Measurements from ENCODE around the gene BMPR1A. TPM values are rescaled to one million over a fixed set of nuclear protein-coding genes. Genes with fewer than 3 reads are reported as not detected.
A peak's percentile ranks its signal among the peaks of the same experiment; 100 is the strongest.
"Not testable (repeated sequence)": the region's sequence is repeated elsewhere in the genome, so short reads cannot be mapped to it uniquely, and the experiment has no call there.

The BMPR1A gene
- total RNA-seq, 6 experiments from 2014 or later, result 41.9 to 50.5 (median 46.6) TPM

- Mint-ChIP-seq H3K36me3 (ENCODE audit: low read depth) (peaks cover 13% of the 10 kb centered on the region), H3K4me3 (no peak overlapping the region), H3K27ac (no peak overlapping the region), H3K9me3 (no peaks in the 10 kb centered on the region), H3K27me3 (ENCODE audit: insufficient read depth) (peaks cover 8% of the 10 kb centered on the region; the same call in 1 of the 2 replicates), H3K4me1 (ENCODE audit: low read depth) (peaks cover 39% of the 10 kb centered on the region)
- no peak for DNase-seq
- TF ChIP-seq, protein P1, sequence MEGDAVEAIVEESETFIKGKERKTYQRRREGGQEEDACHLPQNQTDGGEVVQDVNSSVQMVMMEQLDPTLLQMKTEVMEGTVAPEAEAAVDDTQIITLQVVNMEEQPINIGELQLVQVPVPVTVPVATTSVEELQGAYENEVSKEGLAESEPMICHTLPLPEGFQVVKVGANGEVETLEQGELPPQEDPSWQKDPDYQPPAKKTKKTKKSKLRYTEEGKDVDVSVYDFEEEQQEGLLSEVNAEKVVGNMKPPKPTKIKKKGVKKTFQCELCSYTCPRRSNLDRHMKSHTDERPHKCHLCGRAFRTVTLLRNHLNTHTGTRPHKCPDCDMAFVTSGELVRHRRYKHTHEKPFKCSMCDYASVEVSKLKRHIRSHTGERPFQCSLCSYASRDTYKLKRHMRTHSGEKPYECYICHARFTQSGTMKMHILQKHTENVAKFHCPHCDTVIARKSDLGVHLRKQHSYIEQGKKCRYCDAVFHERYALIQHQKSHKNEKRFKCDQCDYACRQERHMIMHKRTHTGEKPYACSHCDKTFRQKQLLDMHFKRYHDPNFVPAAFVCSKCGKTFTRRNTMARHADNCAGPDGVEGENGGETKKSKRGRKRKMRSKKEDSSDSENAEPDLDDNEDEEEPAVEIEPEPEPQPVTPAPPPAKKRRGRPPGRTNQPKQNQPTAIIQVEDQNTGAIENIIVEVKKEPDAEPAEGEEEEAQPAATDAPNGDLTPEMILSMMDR (IDR thresholded peaks at IDR 0.05), result no peak
Observed at GRCh38 chr10:86976362-86977056, 220.1 kb downstream of the BMPR1A start.

DNA sequence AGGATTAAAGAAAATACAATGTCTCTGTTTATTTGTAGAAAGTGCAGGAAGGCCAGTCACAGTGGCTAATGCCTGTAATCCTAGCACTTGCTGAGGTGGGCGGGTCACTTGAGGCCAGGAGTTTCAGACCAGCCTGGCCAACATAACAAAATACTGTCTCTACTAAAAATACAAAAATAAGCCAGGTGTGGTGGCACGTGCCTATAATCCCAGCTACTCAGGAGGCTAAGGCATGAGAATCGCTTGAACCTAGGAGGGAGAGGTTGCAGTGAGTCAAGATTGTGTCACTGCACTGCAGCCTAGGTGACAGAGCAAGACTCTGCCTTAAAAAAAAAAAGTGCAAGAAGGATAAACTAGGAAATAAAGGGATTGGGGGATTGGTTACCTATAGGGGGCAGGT, 222.0 kb downstream of the BMPR1A start:
- H3K27me3 Mint-ChIP-seq (ENCODE audit: insufficient read depth); H3K4me3 Mint-ChIP-seq; DNase-seq; H3K36me3 Mint-ChIP-seq (ENCODE audit: low read depth); H3K9me3 Mint-ChIP-seq: not testable (repeated sequence)
- Mint-ChIP-seq H3K27ac (peak overlapping the region; percentile 0; the same call in 1 of the 2 replicates), H3K4me1 (ENCODE audit: low read depth) (peaks cover 25% of the 10 kb centered on the region)

DNA sequence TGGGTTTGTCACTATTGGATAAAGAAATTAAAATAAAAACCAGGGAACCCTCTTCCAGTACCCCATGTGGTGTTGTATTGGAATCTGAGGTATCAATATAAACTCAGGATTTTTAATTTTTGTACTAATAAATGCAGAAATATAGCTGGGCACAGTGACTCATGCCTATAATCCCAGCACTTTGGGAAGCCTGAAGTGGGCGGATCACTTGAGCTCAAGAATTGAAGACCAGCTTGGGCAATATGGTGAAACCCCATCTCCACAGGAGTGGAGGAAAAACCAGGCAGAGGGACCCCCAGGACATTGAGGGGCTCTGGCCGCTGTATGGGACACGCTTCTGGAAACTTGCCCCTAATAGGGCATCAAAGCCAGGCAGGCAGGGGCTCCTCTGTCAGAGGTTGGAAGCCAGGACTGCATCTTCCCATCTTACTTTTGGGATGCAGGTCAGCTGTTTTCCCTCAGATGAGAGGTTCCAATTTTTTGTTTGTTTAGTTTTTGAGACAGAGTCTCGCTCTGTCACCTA, 222.9 kb downstream of the BMPR1A start:
- Mint-ChIP-seq H3K9me3 (no peaks in the 10 kb centered on the region), H3K36me3 (ENCODE audit: low read depth) (no peaks in the 10 kb centered on the region), H3K27ac (no peak overlapping the region), H3K4me3 (no peak overlapping the region), H3K27me3 (ENCODE audit: insufficient read depth) (no peaks in the 10 kb centered on the region; the same call in 1 of the 2 replicates), H3K4me1 (ENCODE audit: low read depth) (peaks cover 25% of the 10 kb centered on the region)
- DNase-seq, result no peak
- TF ChIP-seq, protein P1 (IDR thresholded peaks at IDR 0.05), result no peak

DNA sequence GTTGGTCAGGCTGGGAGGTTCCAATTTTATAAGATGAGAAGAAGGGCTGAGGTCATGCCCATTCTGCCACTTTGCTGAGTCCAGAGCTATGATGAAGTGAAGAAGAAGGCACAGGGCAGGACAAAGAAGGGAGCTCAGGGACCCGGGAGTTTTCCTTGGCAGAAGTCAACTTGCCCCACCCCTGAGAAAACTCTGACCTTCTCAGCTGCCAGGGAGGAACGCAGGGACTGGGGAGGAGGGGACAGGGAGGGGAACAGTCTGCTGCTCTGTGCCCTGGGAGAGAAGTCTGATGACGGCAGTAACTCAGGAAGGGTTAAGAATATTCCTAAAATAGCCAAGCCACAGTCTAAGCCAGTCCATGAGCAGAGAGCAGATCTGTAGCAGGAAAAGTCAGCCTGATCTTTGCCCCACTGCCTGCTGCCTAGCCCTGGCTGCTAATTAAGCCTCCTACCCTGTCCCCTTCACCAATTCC, 223.6 kb downstream of the BMPR1A start:
- TF ChIP-seq, protein P1 (IDR thresholded peaks at IDR 0.05), result no peak
- Mint-ChIP-seq H3K4me1 (ENCODE audit: low read depth) (peaks cover 25% of the 10 kb centered on the region), H3K27ac (peak overlapping the region; percentile 36; the same call in 1 of the 2 replicates)

GRCh38 chr10:86981020-86981419, 224.6 kb downstream of the BMPR1A start:
- H3K27ac Mint-ChIP-seq; H3K27me3 Mint-ChIP-seq (ENCODE audit: insufficient read depth); H3K4me3 Mint-ChIP-seq; H3K9me3 Mint-ChIP-seq; H3K36me3 Mint-ChIP-seq (ENCODE audit: low read depth); DNase-seq: not testable (repeated sequence)
- H3K4me1 Mint-ChIP-seq (ENCODE audit: low read depth), result peaks cover 25% of the 10 kb centered on the region

More for the DNA sequence above, 223.6 kb downstream of the BMPR1A start:
- Mint-ChIP-seq H3K27me3 (ENCODE audit: insufficient read depth) (no peaks in the 10 kb centered on the region; the same call in 1 of the 2 replicates), H3K4me3 (no peak overlapping the region), H3K9me3 (no peaks in the 10 kb centered on the region), H3K36me3 (ENCODE audit: low read depth) (no peaks in the 10 kb centered on the region)
- DNase-seq, result no peak

GRCh38 chr10:86981716-86982115, 225.3 kb downstream of the BMPR1A start:
- Mint-ChIP-seq H3K27me3 (ENCODE audit: insufficient read depth) (no peaks in the 10 kb centered on the region; the same call in 1 of the 2 replicates), H3K4me1 (ENCODE audit: low read depth) (peaks cover 25% of the 10 kb centered on the region), H3K36me3 (ENCODE audit: low read depth) (no peaks in the 10 kb centered on the region), H3K4me3 (no peak overlapping the region), H3K9me3 (no peaks in the 10 kb centered on the region), H3K27ac (no peak overlapping the region)
- TF ChIP-seq, protein P1 (IDR thresholded peaks at IDR 0.05), result no peak
- no peak for DNase-seq

Other genes with a start within 250 kb of the BMPR1A start
- gene WAPL, start 234.8 kb upstream of the BMPR1A start, total RNA-seq (2021; fragmentation: NEBNext Ultra II Directional; extraction: Animal tissue kit (Norgen Biotek cat#: 25700)), result 10 to 100 TPM; 30.7 to 37.1 (median 33.6) TPM
- not detected for gene OPN4, start 102.1 kb upstream of the BMPR1A start, total RNA-seq (2021; fragmentation: NEBNext Ultra II Directional; extraction: Animal tissue kit (Norgen Biotek cat#: 25700))
- gene LDB3, start 88.1 kb upstream of the BMPR1A start, total RNA-seq (2021; fragmentation: NEBNext Ultra II Directional; extraction: Animal tissue kit (Norgen Biotek cat#: 25700)), result 1 to 10 TPM in 1 of 6 experiments, under 1 TPM in 5; 0.55 to 1.3 (median 0.66) TPM
- gene MMRN2, start 201.0 kb downstream of the BMPR1A start, total RNA-seq (2021; fragmentation: NEBNext Ultra II Directional; extraction: Animal tissue kit (Norgen Biotek cat#: 25700)), result 1 to 10 TPM in 3 of 6 experiments, under 1 TPM in 3; 0.66 to 1.5 (median 1.2) TPM
- gene SNCG, start 202.0 kb downstream of the BMPR1A start, total RNA-seq (2021; fragmentation: NEBNext Ultra II Directional; extraction: Animal tissue kit (Norgen Biotek cat#: 25700)), result 1 to 10 TPM; 2.6 to 4.5 (median 3.3) TPM
- gene ADIRF, start 211.9 kb downstream of the BMPR1A start, total RNA-seq (2021; fragmentation: NEBNext Ultra II Directional; extraction: Animal tissue kit (Norgen Biotek cat#: 25700)), result 100 to 1,000 TPM in 4 of 6 experiments, 10 to 100 TPM in 2; 68.5 to 169 (median 145) TPM